PFSK-1 (cell line): ENCODE results near the gene DEF6.

Source experiments
- POLR2AphosphoS5 ChIP-seq: IDR thresholded peaks from 2 replicates; pipeline ENCODE4 v1.6.1; 2012; ENCODE audit warnings: low read depth, mild to moderate bottlenecking, control low read depth, low read length, moderate library complexity
- SIN3A ChIP-seq: IDR thresholded peaks from 2 replicates; pipeline ENCODE4 v1.6.1; 2012; ENCODE audit warnings: mild to moderate bottlenecking, low read length, moderate library complexity, borderline replicate concordance; ENCODE audit not compliant: insufficient read depth
- TF ChIP-seq, protein P1 (sequence below), 2 experiments: IDR thresholded peaks; 2 replicates each; pipeline versions ENCODE4 v1.6.1 to v1.8.0; 2011 to 2012; ENCODE audit warnings: low read depth in 2 of 2, low read length in 2 of 2, control low read depth in 1 of 2, inconsistent platforms in 1 of 2, mild to moderate bottlenecking in 1 of 2, moderate library complexity in 1 of 2; ENCODE audit not compliant: insufficient read depth in 1 of 2

- TF ChIP-seq, protein P1, sequence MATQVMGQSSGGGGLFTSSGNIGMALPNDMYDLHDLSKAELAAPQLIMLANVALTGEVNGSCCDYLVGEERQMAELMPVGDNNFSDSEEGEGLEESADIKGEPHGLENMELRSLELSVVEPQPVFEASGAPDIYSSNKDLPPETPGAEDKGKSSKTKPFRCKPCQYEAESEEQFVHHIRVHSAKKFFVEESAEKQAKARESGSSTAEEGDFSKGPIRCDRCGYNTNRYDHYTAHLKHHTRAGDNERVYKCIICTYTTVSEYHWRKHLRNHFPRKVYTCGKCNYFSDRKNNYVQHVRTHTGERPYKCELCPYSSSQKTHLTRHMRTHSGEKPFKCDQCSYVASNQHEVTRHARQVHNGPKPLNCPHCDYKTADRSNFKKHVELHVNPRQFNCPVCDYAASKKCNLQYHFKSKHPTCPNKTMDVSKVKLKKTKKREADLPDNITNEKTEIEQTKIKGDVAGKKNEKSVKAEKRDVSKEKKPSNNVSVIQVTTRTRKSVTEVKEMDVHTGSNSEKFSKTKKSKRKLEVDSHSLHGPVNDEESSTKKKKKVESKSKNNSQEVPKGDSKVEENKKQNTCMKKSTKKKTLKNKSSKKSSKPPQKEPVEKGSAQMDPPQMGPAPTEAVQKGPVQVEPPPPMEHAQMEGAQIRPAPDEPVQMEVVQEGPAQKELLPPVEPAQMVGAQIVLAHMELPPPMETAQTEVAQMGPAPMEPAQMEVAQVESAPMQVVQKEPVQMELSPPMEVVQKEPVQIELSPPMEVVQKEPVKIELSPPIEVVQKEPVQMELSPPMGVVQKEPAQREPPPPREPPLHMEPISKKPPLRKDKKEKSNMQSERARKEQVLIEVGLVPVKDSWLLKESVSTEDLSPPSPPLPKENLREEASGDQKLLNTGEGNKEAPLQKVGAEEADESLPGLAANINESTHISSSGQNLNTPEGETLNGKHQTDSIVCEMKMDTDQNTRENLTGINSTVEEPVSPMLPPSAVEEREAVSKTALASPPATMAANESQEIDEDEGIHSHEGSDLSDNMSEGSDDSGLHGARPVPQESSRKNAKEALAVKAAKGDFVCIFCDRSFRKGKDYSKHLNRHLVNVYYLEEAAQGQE (IDR thresholded peaks at IDR 0.05; ENCODE audit: insufficient read depth in 1 of 2, low read depth in 2 of 2, low read length in 2 of 2) = no peak
- no peak for TF ChIP-seq POLR2AphosphoS5
- TF ChIP-seq SIN3A = no peak
These were observed 60.5 kb downstream of the DEF6 start for GRCh38 chr6:35358086-35358485.
